Fibroblast of the aortic adventitia (primary cell): ENCODE results near the gene NREP. TPM values are rescaled to one million over a fixed set of nuclear protein-coding genes. Genes with fewer than 3 reads are reported as not detected.

Source experiments
- DNase-seq: peaks from one replicate; pipeline ENCODE4 v3.0.0-alpha.2; 2010; ENCODE audit warnings: low read depth
- H3K4me3 ChIP-seq: 2 replicates; pipeline ENCODE4 v1.5.1; 2011; ENCODE audit warnings: low read depth, mild to moderate bottlenecking, control low read depth, low read length, moderate library complexity
- total RNA-seq: library from RNA; depleted of rRNA; stranded (reverse); fragments of >200 nt; gene quantifications from 2 replicates; pipeline ENCODE4 v1.2.3, GENCODE V29; 2012; ENCODE audit warnings: low replicate concordance
- TF ChIP-seq, protein P1 (sequence below): IDR thresholded peaks from 2 replicates; pipeline ENCODE4 v1.5.1; 2011; ENCODE audit warnings: mild to moderate bottlenecking, low read length, control low read depth, inconsistent platforms; ENCODE audit not compliant: insufficient read depth

NREP gene
- total RNA-seq, 1 donor, result 102 TPM

DNA sequence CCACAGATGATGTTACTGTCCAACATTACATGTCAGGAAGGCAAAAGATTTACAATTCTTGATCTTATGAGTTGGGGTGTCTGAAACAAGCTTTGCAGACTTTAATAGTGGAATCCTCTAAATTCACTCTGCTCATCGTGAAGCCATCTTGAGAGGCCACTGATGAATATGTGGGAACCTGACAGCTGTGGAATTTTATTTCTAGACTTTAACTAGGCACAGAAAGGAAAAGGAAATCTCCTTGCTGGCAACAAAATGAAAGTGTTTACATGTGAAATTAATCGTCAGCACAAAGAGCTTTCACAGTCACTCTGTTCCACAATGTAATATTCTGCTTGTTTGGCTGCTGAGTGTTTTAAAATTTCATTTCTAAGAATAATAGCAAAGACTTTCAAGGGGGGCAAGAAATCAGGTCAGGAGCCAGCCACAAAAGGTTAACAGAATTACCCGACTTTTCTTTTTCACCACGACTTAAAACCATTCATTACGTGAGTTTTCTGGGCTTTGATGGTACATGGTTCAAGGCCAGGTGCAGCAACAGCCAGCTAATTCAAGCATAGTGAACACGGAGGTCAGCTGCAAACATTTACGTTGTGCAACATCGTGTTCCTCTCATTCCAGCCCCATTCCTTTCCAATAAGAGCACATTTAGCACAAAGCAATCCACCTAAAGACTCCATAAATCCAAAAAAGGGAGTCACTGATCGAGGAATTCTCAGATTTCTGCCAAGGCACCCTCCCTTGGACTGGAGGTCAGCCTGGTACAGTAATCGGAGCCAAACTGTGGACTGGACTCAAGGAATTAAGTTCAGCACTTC, 14.6 kb downstream of the NREP start:
- H3K4me3 ChIP-seq, result no peak overlapping the region
- TF ChIP-seq, protein P1, sequence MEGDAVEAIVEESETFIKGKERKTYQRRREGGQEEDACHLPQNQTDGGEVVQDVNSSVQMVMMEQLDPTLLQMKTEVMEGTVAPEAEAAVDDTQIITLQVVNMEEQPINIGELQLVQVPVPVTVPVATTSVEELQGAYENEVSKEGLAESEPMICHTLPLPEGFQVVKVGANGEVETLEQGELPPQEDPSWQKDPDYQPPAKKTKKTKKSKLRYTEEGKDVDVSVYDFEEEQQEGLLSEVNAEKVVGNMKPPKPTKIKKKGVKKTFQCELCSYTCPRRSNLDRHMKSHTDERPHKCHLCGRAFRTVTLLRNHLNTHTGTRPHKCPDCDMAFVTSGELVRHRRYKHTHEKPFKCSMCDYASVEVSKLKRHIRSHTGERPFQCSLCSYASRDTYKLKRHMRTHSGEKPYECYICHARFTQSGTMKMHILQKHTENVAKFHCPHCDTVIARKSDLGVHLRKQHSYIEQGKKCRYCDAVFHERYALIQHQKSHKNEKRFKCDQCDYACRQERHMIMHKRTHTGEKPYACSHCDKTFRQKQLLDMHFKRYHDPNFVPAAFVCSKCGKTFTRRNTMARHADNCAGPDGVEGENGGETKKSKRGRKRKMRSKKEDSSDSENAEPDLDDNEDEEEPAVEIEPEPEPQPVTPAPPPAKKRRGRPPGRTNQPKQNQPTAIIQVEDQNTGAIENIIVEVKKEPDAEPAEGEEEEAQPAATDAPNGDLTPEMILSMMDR, result no peak
- peak; percentile 97 for DNase-seq

DNA sequence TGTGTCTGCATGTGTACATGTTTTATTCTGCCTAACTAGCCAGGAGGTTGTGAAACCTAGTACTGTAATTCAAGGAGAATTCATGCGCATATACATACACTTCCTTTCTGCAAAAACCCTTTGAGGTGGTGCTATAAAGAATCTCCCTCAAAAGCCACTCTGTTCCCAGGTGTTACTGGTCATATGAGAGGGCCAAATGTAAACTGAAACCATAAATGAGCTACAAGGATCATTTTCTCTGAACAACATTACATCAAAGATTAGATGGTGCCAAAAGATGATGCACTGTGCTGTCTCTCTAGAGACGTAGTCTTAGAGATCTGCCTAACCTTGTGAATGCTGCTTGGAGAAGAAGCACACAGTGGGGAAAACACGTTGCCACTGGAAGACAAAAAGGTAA, 15.7 kb downstream of the NREP start:
- DNase-seq, result no peak
- TF ChIP-seq, protein P1, result no peak
- no peak overlapping the region for H3K4me3 ChIP-seq

DNA sequence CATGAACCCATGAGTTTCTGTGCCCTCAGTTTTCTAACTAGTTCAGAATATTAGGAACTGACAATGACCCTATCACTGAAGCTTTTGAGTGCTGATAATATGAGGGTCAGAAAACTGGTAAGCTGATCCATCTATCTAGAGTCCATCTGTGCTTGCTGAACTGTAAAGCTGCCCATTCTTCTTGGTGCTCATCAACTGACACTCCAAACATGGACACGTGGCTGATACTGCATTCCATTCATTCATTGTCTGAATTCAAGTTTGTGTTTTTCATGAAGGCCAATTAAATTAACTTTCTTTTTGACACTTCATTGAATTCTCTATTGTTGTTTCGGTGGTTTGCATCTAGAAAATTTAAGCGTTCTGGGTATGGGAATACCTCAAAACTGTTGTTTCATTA, 17.6 kb downstream of the NREP start:
- TF ChIP-seq, protein P1, result no peak

DNA sequence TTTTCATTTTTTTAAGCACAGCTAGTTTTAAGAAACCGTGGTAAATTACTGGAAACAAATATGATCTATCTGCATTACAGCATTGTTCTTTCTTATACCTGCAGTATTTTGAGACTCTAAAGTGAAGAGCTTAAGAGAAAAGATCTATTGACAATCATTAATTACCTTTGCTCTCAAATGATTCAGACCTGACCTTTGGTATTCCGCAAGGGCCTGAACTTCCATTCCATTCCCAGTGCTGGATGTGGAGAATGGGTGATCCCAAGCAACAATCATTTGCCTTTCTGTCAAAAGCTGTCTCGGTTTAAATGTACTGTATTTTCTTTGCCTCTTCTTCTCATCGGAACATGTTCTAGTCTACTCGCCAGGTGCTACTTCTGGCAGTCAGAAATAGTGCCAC, 18.9 kb downstream of the NREP start:
- no peak for DNase-seq
- TF ChIP-seq, protein P1, result no peak
- no peak overlapping the region for H3K4me3 ChIP-seq

More for the DNA sequence above, 17.6 kb downstream of the NREP start:
- no peak overlapping the region for H3K4me3 ChIP-seq
- DNase-seq, result no peak

DNA sequence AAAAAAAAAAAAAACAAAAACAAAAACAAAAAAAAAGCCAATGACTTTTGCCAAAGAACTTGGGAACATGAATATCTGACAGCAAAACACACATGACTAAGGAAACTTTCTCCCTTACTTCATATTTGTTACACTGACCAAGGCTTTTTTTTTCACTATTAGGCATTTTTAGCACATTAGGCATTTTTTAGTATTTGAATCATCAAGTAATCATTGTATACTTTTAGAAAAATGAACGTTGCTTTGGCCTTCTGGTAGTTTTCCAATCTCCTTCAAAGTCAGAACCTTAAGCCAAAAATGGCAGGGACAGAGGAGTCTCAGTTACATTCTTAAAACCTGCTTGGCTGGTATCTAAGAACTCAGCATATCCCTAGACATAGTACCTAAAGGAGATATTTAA, 19.3 kb downstream of the NREP start:
- TF ChIP-seq, protein P1, result no peak
- peak; percentile 84 for DNase-seq
- H3K4me3 ChIP-seq, result no peak overlapping the region

DNA sequence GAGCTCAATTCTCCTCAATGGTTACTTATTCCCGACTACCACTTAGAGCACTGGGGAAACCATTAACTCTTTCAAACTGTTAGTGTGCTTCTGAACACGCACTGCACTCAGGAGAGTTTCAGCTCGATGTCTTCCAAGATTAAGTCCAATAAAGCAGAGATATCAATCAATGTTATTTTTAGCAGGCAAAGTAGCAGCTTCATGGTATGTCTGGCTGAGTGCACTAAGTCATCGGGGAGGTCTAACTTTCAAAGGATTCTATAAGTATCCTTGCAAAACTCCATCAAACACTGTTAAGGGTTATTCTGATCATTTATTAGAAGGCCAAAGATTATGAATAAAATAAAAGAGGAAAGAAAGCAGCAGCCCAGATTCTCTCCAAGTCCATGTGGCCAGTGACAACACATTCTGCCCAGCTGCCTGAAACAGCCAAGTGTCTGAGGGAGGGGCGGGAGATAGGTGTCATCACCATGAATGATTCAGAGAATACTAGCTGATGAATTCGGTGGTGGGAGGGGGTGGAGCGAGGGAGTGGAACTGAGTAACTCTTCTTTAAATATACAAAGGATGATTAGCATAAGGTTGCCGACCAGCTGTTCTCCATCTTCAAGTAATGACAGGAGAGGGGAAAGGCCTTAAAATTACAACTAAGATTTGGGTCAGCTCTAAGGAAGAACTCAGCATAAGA, 21.3 kb downstream of the NREP start:
- DNase-seq, result peak; percentile 90
- TF ChIP-seq, protein P1, result no peak
- no peak overlapping the region for H3K4me3 ChIP-seq
